ENCODE results near the gene IKZF2.

DNA sequence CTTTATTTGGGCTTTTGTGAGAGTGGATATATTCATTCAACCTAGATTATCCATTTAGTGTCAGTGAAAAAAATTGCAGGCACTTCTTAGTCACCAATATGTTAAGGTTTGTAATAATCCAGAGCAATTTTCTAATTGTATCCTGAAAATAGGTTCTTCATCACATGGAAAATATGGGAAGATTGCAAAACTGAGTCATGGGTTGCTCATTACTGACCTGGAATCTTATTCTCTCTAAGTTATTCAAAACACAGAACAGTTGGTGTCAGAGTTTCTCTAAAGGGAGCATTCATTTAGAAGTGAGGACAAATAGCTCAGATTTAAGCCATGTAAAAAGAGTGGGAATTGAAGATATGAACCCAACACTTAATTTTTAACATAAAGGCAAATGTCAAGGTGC, 181.3 kb downstream of the IKZF2 start:
- TF ChIP-seq, protein P1, sequence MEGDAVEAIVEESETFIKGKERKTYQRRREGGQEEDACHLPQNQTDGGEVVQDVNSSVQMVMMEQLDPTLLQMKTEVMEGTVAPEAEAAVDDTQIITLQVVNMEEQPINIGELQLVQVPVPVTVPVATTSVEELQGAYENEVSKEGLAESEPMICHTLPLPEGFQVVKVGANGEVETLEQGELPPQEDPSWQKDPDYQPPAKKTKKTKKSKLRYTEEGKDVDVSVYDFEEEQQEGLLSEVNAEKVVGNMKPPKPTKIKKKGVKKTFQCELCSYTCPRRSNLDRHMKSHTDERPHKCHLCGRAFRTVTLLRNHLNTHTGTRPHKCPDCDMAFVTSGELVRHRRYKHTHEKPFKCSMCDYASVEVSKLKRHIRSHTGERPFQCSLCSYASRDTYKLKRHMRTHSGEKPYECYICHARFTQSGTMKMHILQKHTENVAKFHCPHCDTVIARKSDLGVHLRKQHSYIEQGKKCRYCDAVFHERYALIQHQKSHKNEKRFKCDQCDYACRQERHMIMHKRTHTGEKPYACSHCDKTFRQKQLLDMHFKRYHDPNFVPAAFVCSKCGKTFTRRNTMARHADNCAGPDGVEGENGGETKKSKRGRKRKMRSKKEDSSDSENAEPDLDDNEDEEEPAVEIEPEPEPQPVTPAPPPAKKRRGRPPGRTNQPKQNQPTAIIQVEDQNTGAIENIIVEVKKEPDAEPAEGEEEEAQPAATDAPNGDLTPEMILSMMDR (optimal IDR thresholded peaks at IDR 0.05 in 1 of 3, IDR thresholded peaks at IDR 0.05 in 1 of 3, conservative IDR thresholded peaks at IDR 0.05 in 1 of 3; ENCODE audit: extremely low read depth in 1 of 3, insufficient read depth in 2 of 3, low read length in 3 of 3) = no peak
- TF ChIP-seq EZH2 (IDR thresholded peaks at IDR 0.05; ENCODE audit: low read length) = no peak

Measured in keratinocyte (primary cell).